Activated CD8-positive, alpha-beta memory T cell treated with anti-CD3 and anti-CD28 coated beads, Interleukin-2, amount 50 U/mL, for 1 hour (primary cell): ENCODE measurements around the gene NF1.
"Not testable (repeated sequence)": the region's sequence is repeated elsewhere in the genome, so short reads cannot be mapped to it uniquely, and the experiment has no call there.

ENCODE experiments used
- DNase-seq: peaks from one replicate; pipeline ENCODE4 v3.0.0-alpha.2; 2020; ENCODE audit errors: extremely low read depth

Gene NF1, protein sequence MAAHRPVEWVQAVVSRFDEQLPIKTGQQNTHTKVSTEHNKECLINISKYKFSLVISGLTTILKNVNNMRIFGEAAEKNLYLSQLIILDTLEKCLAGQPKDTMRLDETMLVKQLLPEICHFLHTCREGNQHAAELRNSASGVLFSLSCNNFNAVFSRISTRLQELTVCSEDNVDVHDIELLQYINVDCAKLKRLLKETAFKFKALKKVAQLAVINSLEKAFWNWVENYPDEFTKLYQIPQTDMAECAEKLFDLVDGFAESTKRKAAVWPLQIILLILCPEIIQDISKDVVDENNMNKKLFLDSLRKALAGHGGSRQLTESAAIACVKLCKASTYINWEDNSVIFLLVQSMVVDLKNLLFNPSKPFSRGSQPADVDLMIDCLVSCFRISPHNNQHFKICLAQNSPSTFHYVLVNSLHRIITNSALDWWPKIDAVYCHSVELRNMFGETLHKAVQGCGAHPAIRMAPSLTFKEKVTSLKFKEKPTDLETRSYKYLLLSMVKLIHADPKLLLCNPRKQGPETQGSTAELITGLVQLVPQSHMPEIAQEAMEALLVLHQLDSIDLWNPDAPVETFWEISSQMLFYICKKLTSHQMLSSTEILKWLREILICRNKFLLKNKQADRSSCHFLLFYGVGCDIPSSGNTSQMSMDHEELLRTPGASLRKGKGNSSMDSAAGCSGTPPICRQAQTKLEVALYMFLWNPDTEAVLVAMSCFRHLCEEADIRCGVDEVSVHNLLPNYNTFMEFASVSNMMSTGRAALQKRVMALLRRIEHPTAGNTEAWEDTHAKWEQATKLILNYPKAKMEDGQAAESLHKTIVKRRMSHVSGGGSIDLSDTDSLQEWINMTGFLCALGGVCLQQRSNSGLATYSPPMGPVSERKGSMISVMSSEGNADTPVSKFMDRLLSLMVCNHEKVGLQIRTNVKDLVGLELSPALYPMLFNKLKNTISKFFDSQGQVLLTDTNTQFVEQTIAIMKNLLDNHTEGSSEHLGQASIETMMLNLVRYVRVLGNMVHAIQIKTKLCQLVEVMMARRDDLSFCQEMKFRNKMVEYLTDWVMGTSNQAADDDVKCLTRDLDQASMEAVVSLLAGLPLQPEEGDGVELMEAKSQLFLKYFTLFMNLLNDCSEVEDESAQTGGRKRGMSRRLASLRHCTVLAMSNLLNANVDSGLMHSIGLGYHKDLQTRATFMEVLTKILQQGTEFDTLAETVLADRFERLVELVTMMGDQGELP (N-terminal part only)

DNA sequence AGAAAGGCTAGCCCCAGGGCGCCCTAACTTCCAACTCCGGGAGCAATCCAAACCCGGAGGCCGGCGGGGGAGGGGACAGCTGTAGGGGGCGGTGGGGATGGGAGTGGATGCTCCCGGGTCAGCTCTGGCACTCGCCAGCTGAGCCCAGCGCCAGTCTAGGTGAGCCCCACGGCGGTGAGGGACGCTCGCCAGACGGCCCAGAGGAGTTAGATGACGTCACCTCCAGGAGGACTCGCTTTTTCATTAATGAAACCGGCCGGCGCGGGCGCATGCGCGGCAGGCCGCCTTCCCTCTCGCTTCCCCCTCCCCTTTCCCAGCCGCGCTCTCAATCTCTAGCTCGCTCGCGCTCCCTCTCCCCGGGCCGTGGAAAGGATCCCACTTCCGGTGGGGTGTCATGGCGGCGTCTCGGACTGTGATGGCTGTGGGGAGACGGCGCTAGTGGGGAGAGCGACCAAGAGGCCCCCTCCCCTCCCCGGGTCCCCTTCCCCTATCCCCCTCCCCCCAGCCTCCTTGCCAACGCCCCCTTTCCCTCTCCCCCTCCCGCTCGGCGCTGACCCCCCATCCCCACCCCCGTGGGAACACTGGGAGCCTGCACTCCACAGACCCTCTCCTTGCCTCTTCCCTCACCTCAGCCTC is at the start of gene NF1:
Gene NF1 (plus strand): TSS at position 378 of the 636 bp plus-strand sequence. CDS start 333 bp downstream, outside the sequence.
- DNase-seq, result peak; percentile 57

DNA sequence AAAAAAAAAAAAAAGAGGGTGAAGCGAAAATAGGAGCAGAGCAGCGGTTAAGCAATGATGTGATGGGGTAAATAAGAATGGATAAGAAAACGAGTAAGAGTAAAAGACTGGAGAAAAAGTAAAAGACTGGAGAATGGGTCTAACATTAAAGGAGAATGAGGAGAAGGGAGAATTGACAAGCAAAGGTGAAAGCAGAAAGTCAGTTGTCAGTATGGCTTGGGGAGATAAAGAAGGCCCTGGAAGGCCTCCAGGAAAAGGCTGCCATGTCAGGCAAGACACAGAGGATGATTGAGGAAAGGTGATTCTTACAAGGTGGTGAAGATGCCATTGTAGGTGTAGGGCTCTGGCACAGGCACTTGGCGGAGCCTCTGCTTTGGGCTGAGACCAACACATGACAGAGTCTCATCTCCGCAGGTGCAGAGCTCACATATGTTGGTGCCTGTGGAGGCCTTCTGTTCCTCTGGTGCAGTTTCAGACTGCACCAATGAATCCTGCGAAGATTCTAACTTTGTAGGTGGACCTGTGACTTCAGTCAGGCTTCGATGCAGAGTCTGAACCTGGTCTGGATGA is 47.8 kb upstream of the NF1 start:
- not testable (repeated sequence) for DNase-seq

DNA sequence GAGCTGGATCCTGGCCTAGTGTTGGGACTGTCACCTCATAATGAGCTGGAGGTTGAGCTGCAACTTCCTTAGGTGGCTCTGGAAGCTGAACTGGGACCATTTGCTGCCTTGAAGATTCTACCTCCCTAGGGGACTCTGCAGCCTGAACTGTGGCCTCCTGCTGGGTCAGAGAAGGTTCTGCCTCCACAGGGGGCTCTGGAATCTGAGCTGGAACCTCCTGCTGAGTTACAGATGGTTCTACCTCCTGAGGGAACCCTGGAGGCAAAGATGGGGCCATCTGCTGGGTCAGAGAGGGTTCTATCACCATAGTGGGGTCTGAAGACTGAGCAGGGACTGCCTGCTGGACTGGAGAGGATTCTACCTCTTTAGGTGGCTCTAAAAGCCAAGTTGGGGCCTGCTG is 46.6 kb upstream of the NF1 start:
- DNase-seq, result no peak

DNA sequence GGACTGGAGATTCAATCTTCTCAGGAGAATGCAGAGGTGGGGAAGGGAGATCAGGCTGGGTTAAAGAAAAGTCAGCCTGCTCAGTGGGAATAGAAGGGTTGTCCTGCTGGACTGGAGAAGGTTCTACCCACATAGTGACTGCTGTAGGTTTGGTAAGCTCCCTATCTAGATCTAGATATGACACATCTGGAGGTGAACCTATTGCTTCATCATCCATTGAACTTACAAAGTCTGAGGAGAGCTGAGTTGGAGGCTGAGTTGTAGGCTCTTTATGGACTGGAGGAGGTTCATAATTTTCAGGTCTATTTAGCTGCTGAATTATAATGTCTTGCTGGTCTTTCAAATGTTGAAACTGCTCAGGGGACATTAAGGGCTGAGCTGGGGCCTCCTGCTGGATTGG is 46.0 kb upstream of the NF1 start:
- DNase-seq, result no peak

DNA sequence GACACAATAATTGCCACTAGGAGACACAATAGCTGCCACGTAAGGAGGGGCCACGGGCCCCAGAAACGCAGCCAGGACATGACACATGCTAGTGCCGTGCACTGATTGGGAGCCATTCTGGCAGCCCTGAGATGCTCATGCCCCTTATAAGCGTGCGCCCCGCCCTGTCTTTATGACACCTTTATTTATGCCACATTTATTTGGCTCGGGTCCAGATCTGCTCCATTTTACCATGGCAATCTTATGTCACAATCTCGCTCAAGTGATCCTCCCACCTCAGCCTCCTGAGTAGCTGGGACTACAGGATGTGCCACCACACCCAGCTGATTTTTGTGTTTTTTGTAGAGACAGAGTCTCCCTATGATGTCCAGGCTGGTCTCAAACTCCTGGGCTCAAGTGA is 43.8 kb upstream of the NF1 start:
- DNase-seq, result no peak

DNA sequence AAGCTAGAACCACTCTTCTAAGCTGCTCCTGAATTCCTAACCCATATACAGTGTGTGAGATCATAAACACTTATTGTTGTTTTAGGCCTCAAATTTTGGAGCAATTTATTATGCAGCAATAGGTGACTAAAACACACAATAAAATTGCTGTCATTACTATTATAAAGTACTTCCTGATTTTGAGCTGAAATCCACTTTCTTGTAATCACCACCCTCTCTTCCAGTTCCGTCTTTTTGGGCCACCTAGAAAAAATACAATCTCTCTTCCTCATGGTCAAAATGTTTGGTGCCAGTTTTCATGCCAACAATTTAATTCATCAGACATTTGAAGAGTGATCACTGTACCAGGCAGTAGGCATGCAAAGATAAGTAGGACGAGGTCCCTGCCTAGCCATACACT is 43.3 kb upstream of the NF1 start:
- DNase-seq, result no peak

DNA sequence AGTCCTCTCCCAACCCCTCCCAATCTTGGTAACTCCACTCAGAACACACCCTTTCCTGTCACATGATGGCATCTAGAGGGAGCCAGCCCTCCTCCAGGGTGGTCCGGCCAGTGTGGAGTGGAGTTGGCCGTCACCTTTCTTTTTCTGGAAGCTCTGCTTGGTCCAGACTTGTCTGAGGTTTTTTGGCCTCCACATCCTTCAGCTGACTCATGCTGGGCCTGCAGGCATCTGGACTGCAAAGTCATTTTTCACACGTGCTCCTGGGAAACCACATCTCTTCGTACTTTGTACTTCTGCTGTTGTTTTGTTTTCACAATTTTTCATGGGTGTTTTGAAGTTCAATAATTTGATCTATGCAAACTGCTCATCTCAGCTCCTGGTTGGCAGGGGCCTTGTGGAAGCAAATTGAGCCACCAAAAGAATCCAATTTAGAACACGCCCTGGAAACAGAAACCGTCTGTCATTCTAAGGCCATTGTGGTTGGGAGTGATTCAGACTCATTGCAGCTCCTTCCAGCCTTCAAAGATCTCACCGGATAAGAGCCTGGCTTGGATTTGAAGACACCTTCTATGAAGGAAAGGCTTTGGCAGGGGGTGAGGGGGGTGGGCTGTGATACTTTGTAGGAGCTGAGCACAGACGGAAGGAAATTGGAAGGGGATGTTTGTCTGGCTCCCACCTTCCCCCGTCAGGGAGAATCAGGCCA is 42.4 kb upstream of the NF1 start:
- DNase-seq, result no peak

DNA sequence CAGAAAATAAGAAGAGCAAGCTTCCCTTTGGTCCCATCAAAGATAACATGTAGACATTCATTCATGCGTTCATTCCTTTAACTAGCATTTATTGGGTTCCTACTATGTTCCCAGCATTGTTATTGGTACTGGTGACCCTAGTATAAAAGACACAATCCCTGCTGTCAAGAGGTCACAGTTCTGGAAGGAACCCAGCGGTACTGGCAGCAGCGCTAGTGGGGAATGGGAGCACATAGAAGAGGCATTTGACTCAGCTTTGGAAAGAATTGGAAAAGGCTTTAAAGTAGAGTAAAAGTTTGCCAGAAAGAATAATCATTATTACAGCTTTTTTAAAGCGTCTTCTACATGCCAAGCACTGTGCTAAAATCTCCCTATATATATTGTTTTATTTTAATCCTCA is 41.7 kb upstream of the NF1 start:
- no peak for DNase-seq

DNA sequence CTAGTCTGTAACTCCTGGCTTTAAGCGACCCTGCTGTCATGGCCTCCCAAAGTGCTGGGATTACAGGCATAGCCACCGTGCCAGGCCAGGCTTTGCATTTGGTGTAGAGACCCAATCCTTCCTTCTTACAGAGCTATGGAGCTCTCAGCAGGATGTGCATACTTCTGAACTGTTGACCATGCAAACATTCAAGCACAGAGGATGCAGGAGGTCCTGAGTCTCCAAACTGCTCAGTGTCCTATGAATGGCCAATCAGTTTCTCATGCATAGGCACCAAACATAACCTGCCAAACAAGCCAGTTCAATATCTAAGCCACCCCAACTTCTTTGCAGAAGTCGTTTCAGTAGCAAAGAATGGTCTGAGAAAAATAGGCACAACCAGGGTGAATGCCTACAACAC is 40.0 kb upstream of the NF1 start:
- no peak for DNase-seq

DNA sequence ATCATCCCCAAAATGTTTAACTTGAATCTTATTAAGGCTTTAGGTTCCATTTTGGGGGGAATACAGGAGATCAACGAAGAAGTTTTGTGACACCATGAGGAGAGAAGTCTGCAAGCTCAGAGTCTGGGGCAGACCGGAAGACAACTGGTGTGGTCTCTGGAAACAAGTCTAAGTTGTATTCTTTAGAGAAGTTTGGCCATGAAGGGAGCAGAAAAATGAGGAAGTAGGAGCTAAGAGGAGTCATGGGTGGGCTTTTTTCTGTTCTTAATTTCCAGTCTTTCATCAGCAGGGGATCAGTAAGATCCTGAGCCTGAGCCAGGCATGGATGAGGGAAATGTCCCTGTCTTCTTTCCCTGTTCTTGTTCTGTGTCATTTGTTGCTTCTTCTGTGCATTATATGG is 35.8 kb upstream of the NF1 start:
- no peak for DNase-seq

DNA sequence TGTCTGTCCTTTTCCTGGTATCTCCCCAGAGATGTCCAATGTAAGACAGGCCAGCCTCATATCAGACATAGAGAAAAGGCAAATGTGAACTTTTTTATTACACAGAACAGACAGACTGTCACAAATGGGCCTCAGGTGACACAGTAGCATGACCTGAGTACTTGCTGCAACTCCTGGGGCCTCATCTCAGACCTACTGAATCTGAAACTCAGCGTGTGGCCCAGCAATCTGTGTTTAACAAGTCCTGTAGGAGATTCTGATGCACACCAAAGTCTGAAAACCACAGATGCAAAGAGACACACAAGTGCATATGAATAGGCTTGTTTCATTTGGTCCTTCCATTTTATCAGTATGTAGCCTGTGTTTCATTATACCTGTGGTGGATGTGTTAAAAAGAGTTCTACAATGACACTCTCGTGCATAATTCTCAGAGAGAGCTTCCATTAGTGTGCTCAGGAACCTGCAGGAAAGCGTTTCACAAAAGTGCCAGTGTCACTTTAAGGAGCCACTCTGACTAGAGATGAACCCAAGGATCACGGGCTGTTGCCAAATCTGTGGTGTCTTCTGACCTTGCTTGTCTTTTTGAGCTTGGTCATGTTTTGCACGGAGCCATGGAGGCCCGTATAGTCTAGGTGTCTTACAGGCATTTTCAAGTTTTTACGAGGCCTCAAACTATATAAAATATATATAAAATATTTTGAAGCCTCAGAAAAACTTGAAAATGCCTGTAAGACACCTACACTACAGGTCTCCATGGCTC is 33.8 kb upstream of the NF1 start:
- no peak for DNase-seq

DNA sequence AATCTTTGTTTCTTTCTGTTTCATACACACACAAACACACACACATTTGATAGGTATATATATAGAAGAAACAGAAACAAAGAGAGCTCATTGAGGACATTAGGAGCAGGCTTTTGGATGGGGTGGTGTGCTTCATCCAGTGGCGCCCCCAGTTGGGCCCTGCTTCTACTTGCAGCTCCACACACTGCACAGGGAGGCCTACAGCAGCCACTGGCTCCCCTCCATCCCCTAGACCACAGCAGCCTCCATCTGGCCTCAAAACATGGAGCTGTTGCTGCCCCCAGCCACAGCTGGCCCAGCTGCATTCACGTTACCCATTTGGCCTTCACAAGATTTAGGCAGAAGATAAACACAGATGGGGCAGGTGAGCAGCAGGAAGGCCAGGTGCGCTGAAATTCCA is 33.1 kb upstream of the NF1 start:
- no peak for DNase-seq

DNA sequence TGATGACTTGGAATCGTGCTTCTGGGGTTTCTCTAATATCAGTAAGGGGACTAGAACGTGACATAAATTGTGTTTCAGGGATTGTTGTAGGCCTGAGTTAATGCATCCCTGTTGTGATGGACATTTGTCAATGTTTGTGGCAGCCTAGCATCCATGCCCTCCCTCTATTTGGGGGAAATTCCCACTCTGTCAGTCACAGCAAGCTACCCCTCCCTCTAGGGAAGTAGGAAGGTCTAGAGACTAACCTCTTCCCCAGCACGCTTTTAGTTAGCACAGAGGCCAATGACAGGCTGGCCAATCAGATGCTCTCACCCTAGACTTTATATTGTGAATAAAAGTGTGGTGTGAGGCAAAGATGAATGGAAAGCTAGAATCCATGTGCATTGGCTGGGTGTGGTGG is 32.4 kb upstream of the NF1 start:
- no peak for DNase-seq

DNA sequence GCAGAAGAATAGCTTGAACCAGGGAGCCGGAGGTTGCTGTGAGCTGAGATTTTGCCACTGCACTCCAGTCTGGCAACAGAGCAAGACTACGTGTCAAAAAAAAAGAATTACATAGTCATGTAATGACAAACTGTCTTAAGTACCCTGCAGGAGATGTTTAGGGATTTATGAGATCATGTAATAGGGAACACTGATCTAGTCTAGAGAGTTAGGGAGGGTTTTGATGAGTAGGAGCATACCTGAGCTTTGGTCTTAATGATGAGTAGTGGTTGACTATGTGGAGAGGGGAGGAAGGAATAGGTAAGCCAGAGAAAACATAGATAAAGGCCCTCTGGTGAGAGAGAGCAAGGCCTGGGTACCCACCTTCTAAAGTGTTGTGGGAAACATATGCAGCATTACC is 30.1 kb upstream of the NF1 start:
- no peak for DNase-seq

DNA sequence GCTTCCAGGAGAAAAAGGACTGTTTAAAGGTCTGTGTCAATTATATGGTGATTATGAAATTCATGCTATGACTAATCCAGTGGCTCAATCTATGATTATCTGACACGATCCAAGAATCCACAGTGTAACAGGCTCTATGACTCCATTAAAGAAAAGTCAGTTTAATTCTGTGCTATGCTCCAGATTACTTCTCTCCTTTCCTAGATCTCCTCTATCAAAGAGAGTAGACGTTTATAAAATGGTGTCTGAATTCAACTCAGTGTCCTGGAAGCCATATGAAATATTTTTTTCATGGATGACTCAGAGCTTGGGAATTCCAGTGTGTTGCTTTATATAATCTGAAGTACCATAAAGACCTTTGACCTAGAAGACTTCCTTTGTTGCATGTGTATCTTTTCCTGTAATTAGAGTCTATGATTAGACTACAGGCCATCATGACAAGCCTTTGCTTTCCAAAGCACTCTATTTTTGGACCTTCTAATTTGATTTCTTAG is 27.0 kb upstream of the NF1 start:
- no peak for DNase-seq

DNA sequence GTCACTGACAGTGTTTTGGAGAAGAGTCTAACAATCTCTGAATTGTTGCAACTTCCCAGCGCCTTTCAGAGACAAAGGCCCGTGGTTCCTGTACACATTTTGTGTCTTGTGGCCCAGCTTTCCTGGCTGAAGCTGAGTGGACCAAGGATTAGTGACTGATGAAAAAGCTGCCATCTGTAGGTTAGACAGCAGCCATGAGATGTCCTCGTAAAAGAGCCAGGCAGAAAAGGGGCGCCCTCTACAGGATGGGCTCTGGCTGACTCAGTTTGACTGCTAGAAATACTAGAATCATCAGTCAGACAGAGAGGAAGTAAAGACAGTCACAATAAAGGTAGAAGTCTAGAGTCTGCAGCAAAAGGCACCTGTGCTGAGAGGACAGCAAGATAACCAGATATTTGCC is 26.5 kb upstream of the NF1 start:
- no peak for DNase-seq

DNA sequence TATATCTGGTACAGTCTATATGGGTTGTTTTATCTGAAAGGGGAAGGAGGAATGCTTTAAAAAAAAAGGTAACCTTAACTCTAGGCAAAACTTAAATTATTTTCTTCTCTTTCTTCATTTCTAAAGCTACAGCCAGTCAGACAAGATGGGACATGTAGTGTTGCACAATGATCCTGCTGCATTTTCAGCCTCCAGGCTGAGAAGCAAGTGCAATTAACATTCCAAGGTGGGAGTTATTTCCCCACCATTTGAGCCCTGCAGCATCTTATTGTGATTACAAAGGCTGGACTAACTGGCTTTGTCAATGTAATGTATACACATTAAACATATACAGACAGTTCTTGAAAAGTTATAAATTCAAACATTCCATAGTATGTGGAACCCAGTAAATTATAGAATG is 22.6 kb upstream of the NF1 start:
- no peak for DNase-seq

DNA sequence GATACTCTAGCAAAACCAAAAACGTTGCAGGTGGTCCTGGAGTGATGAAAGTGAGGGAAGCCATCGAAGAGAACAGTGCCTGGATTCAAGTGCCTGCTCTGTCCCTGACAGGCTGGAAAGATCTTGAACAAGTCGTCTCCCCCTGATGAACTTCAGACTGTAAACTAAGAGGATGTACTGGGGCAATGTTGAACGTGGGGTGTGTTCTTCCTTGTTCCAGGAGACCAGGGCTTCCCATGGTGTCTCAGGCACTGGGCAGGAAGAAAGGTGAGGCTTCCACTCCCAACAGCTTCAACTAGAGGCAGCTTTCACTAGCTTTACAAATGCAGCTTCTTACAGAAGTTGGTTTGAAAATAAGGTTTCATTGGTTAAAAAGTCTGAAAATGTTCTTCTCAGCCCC is 21.4 kb upstream of the NF1 start:
- no peak for DNase-seq

DNA sequence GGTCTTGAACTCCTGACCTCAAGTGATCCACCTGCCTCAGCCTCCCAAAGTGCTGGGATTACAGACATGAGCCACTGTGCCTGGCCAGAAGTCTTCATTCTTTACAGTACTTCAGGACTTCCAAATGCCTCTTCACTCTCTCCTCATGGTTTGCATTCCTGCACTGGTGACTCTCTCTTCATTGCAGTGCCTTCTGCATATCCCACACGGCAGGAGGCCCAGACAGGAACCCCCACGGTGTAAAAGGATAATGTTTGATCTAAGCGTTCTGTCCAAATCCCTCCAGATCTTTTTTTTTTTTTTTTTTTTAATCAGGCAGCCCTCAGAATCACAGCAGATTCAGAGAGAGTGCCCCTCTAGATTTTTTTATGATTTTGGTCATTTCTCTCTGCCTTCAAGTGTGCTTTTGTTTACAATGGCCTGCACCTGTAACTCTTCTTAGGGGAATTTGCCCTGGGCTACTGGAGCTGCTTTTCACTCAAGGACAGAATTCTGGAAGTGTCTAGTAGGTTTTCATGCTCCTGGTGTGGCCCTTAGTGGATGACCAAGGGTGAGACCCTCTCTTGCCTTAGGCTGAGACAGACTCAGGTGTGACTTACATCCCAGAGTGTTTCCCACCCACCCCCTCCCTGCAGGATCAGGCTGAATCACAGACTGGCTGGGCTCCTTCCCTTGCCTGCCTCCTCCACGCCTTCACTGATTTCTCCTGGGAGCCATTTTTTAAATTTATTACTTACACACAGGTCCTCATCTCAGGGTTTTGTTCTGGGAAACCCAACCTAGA is 19.8 kb upstream of the NF1 start:
- no peak for DNase-seq
